HG02759 (cell line): ENCODE data around the gene HNF1B.
A peak's percentile ranks its signal among the peaks of the same experiment; 100 is the strongest.
"Not testable (repeated sequence)": the region's sequence is repeated elsewhere in the genome, so short reads cannot be mapped to it uniquely, and the experiment has no call there.

Experiments
- ATAC-seq: cut with Tn5 transposase; IDR thresholded peaks from one replicate; pipeline ENCODE4 v1.9.1; 2021; ENCODE audit warnings: mild to moderate bottlenecking, moderate library complexity; ENCODE audit not compliant: unreplicated experiment

The HNF1B gene

GRCh38 chr17:37744961-37745800 lies at the start of gene HNF1B:
Gene HNF1B (minus strand): TSS chr17:37745059. CDS start chr17:37744884, 175 bp downstream.
- peak; percentile 48 for ATAC-seq

- ATAC-seq: no peak
These were observed 47.9 kb upstream of the HNF1B start for GRCh38 chr17:37792787-37793186.

- ATAC-seq: peak; percentile 45
These were observed 46.9 kb upstream of the HNF1B start for GRCh38 chr17:37791447-37792399.

GRCh38 chr17:37789771-37790541 lies 45.1 kb upstream of the HNF1B start:
- ATAC-seq: no peak

GRCh38 chr17:37789021-37789565 lies 44.2 kb upstream of the HNF1B start:
- ATAC-seq: no peak

GRCh38 chr17:37788526-37788925 lies 43.7 kb upstream of the HNF1B start:
- ATAC-seq: no peak

- ATAC-seq: no peak
These were observed 42.3 kb upstream of the HNF1B start for GRCh38 chr17:37787055-37787757.

- ATAC-seq: no peak
These were observed 41.6 kb upstream of the HNF1B start for GRCh38 chr17:37786481-37786880.

GRCh38 chr17:37782460-37782859 lies 37.6 kb upstream of the HNF1B start:
- ATAC-seq: not testable (repeated sequence)

GRCh38 chr17:37781451-37781850 lies 36.6 kb upstream of the HNF1B start:
- no peak for ATAC-seq

GRCh38 chr17:37779554-37779953 lies 34.7 kb upstream of the HNF1B start:
- ATAC-seq: no peak

- peak; percentile 89 for ATAC-seq
These were observed 29.6 kb upstream of the HNF1B start for GRCh38 chr17:37774504-37774903.

GRCh38 chr17:37772982-37773381 lies 28.1 kb upstream of the HNF1B start:
- no peak for ATAC-seq

- no peak for ATAC-seq
These were observed 26.0 kb upstream of the HNF1B start for GRCh38 chr17:37770631-37771518.

GRCh38 chr17:37769050-37769449 lies 24.2 kb upstream of the HNF1B start:
- ATAC-seq: no peak

- ATAC-seq: no peak
These were observed 23.6 kb upstream of the HNF1B start for GRCh38 chr17:37768438-37768837.

- ATAC-seq: no peak
These were observed 22.1 kb upstream of the HNF1B start for GRCh38 chr17:37766971-37767370.

- ATAC-seq: no peak
These were observed 19.5 kb upstream of the HNF1B start for GRCh38 chr17:37764383-37764782.

GRCh38 chr17:37762666-37763065 lies 17.8 kb upstream of the HNF1B start:
- ATAC-seq: no peak
